A549 (cell line): ENCODE data around the gene MAGEB1. TPM values are rescaled to one million over a fixed set of nuclear protein-coding genes. Genes with fewer than 3 reads are reported as not detected.
A peak's percentile ranks its signal among the peaks of the same experiment; 100 is the strongest.

Experiments
- ATAC-seq, 2 experiments: fragments of 200-7000 bp in 1 of 2; fragments of >200 bp in 1 of 2; cut with Nextera tagmentation in 1 of 2; cut with Tn5 transposase in 1 of 2; 3 replicates each; pipeline versions ENCODE4 v1.8.0 to v1.9.1; 2018 to 2020; ENCODE audit warnings: mild to moderate bottlenecking in 1 of 2, moderate library complexity in 1 of 2
- CTCF ChIA-PET: fragments of 300-600 bp; sonication (Branson Sonifier 250); formaldehyde crosslinking; extraction: SDS; loops from one replicate; lab custom pipeline; 2021; ENCODE audit warnings: antibody characterized with exemption, inconsistent platforms; lab: Yijun Ruan, JAX
- POLR2A ChIA-PET: fragments of 350-600 bp; formaldehyde crosslinking; extraction: SDS; loops from one replicate; lab custom pipeline; 2021; ENCODE audit warnings: antibody characterized with exemption, inconsistent platforms; lab: Yijun Ruan, JAX
- DNase-seq, 2 experiments: peaks; one replicate each; pipeline versions ENCODE4 v3.0.0 to v3.0.0-alpha.2; 2011 to 2016; ENCODE audit warnings: low read depth in 1 of 2, low spot score in 1 of 2
- FAIRE-seq: peaks from 2 replicates; lab custom pipeline; 2011; peaks lifted over from hg19 to GRCh38; lab: Jason Lieb, UNC
- H3K27ac ChIP-seq, 2 experiments: fragments of >200 bp; sonication (Bioruptor Twin); formaldehyde crosslinking; 3 replicates each; pipeline ENCODE4 v1.5.1; 2016 to 2017
- H3K4me1 ChIP-seq: fragments of >200 bp; sonication (Bioruptor Twin); formaldehyde crosslinking; 3 replicates; pipeline ENCODE4 v1.6.1; 2016
- H3K4me2 ChIP-seq: fragments of >200 bp; sonication (Bioruptor Twin); formaldehyde crosslinking; 3 replicates; pipeline ENCODE4 v1.6.1; 2016
- H3K4me3 ChIP-seq: fragments of >200 bp; sonication (Bioruptor Twin); formaldehyde crosslinking; 3 replicates; pipeline ENCODE4 v1.5.1; 2016
- H3K9me3 ChIP-seq: fragments of >200 bp; sonication (Bioruptor Twin); formaldehyde crosslinking; 3 replicates; pipeline ENCODE4 v1.6.1; 2016
- BHLHE40 ChIP-seq: IDR thresholded peaks from 2 replicates; pipeline ENCODE4 v1.6.1; 2012; ENCODE audit warnings: low read depth, low read length, inconsistent platforms
- CBX8 ChIP-seq: fragments of 200-600 bp; sonication (generic); IDR thresholded peaks from 2 replicates; pipeline ENCODE4 v1.6.1; 2016
- CEBPB ChIP-seq, 2 experiments: fragments of >200 bp in 1 of 2; sonication (Bioruptor Twin) in 1 of 2; formaldehyde crosslinking in 1 of 2; IDR thresholded peaks; 2 replicates each; pipeline ENCODE4 v1.6.1; 2012 to 2016
- CHD2 ChIP-seq: fragments of 150-350 bp; IDR thresholded peaks from 2 replicates; pipeline ENCODE4 v1.6.1; 2014; ENCODE audit warnings: low read length; ENCODE audit not compliant: partially characterized antibody
- EHF ChIP-seq: fragments of 250-450 bp; sonication (Bioruptor Pico); IDR thresholded peaks from 2 replicates; pipeline ENCODE4 v1.5.0; 2020; ENCODE audit warnings: mild to moderate bottlenecking
- EP300 ChIP-seq, 2 experiments: fragments of >200 bp; sonication (Bioruptor Twin); formaldehyde crosslinking; IDR thresholded peaks; 2 replicates in 1 of 2; 3 replicates in 1 of 2; pipeline ENCODE4 v1.6.1; 2016 to 2017
- FOSB ChIP-seq: fragments of 250-450 bp; sonication (Bioruptor Pico); IDR thresholded peaks from 2 replicates; pipeline ENCODE4 v1.5.0; 2020; ENCODE audit warnings: mild to moderate bottlenecking, moderate library complexity
- HDAC2 ChIP-seq: fragments of 200-600 bp; sonication (generic); IDR thresholded peaks from 2 replicates; pipeline ENCODE4 v1.6.1; 2016
- HEYL ChIP-seq: fragments of 250-450 bp; sonication (Bioruptor Pico); IDR thresholded peaks from 2 replicates; pipeline ENCODE4 v1.8.0; 2021; ENCODE audit warnings: mild to moderate bottlenecking, moderate library complexity
- HOXA7 ChIP-seq: fragments of 250-450 bp; sonication (Bioruptor Pico); IDR thresholded peaks from 2 replicates; pipeline ENCODE4 v1.5.0; 2020; ENCODE audit warnings: mild to moderate bottlenecking, moderate library complexity
- KDM1A ChIP-seq: fragments of 200-600 bp; sonication (generic); IDR thresholded peaks from 2 replicates; pipeline ENCODE4 v1.6.1; 2016; ENCODE audit warnings: low read depth, mild to moderate bottlenecking
- MAFK ChIP-seq: fragments of 450-650 bp; IDR thresholded peaks from 2 replicates; pipeline ENCODE4 v1.6.1; 2014; ENCODE audit not compliant: partially characterized antibody
- POLR2AphosphoS2 ChIP-seq: conservative IDR thresholded peaks from 2 replicates; pipeline ENCODE4 v1.6.1; 2012; ENCODE audit warnings: low read length, improper control_type of control experiment, inconsistent platforms
- RAD21 ChIP-seq, 2 experiments: fragments of >200 bp in 1 of 2; sonication (Bioruptor Twin) in 1 of 2; formaldehyde crosslinking in 1 of 2; IDR thresholded peaks in 1 of 2; conservative IDR thresholded peaks in 1 of 2; 2 replicates in 1 of 2; 3 replicates in 1 of 2; pipeline ENCODE4 v1.6.1; 2012 to 2018; ENCODE audit warnings: inconsistent platforms in 1 of 2
- RCOR1 ChIP-seq: fragments of 150-350 bp; IDR thresholded peaks from 2 replicates; pipeline ENCODE4 v1.6.1; 2014; ENCODE audit warnings: antibody characterized with exemption, low read length, low read depth
- RFX5 ChIP-seq: fragments of 450-650 bp; IDR thresholded peaks from 2 replicates; pipeline ENCODE4 v1.7.1; 2014; ENCODE audit warnings: antibody characterized with exemption, mild to moderate bottlenecking, moderate library complexity
- RNF2 ChIP-seq: fragments of 200-600 bp; sonication (generic); IDR thresholded peaks from 2 replicates; pipeline ENCODE4 v1.6.1; 2016; ENCODE audit warnings: low read depth, mild to moderate bottlenecking, antibody characterized with exemption, moderate library complexity, borderline replicate concordance
- TP53 ChIP-seq: fragments of 250-450 bp; sonication (Bioruptor Pico); IDR thresholded peaks from 2 replicates; pipeline ENCODE4 v1.5.0; 2021; ENCODE audit warnings: mild to moderate bottlenecking, moderate library complexity
- ZC3H11A ChIP-seq: fragments of 450-650 bp; IDR thresholded peaks from 2 replicates; pipeline ENCODE4 v1.6.1; 2014; ENCODE audit warnings: antibody characterized with exemption, mild to moderate bottlenecking
- ZSCAN20 ChIP-seq: fragments of 250-450 bp; sonication (Bioruptor Pico); IDR thresholded peaks from 2 replicates; pipeline ENCODE4 v1.8.0; 2022; ENCODE audit warnings: mild to moderate bottlenecking, moderate library complexity
- WGBS: methylation state at CpG from one replicate; pipeline ENCODE4 v1.1.6; 2017; ENCODE audit errors: missing lambda C conversion rate; 5-methylcytosine and 5-hydroxymethylcytosine counted together
- polyA plus RNA-seq, 4 experiments: library from polyadenylated mRNA; depleted of rRNA in 3 of 4; stranded (reverse); fragments of >200 nt; fragmentation: RNase III in 1 of 4; extraction: RNeasy Plus Mini Kit Qiagen cat#74134 plus additional on column Dnase treatment in 1 of 4; gene quantifications; 2 replicates in 3 of 4; 3 replicates in 1 of 4; pipeline ENCODE4 v1.2.3, GENCODE V29; 2011 to 2017
- TF ChIP-seq, protein P1 (sequence below): fragments of >200 bp; sonication (Bioruptor Twin); formaldehyde crosslinking; IDR thresholded peaks from 3 replicates; pipeline ENCODE4 v1.6.1; 2016
- TF ChIP-seq, protein P2 (sequence below): IDR thresholded peaks from 2 replicates; pipeline ENCODE4 v1.6.1; 2012; ENCODE audit warnings: low read depth, borderline replicate concordance
- TF ChIP-seq, protein P3 (sequence below): fragments of >200 bp; sonication (Bioruptor Twin); formaldehyde crosslinking; IDR thresholded peaks from 2 replicates; pipeline ENCODE4 v1.6.1; 2016
- TF ChIP-seq, protein P4 (sequence below): fragments of 250-450 bp; sonication (Bioruptor Pico); IDR thresholded peaks from 2 replicates; pipeline ENCODE4 v1.5.0; 2020; ENCODE audit warnings: low read depth, mild to moderate bottlenecking, moderate library complexity
- TF ChIP-seq, protein P5 (sequence below): fragments of 150-350 bp; IDR thresholded peaks from 2 replicates; pipeline ENCODE4 v1.6.1; 2014; ENCODE audit warnings: low read depth, mild to moderate bottlenecking, low read length
- TF ChIP-seq, protein P6 (sequence below): fragments of 250-450 bp; sonication (Bioruptor Pico); IDR thresholded peaks from 2 replicates; pipeline ENCODE4 v1.5.0; 2021; ENCODE audit warnings: mild to moderate bottlenecking, moderate library complexity, borderline replicate concordance
- TF ChIP-seq, protein P7 (sequence below): fragments of 200-600 bp; sonication (generic); IDR thresholded peaks from 2 replicates; pipeline ENCODE4 v1.6.1; 2016; ENCODE audit warnings: antibody characterized with exemption, mild to moderate bottlenecking, moderate library complexity
- TF ChIP-seq, protein P8 (sequence below): IDR thresholded peaks from 2 replicates; pipeline ENCODE4 v1.6.1; 2012

The MAGEB1 gene
- polyA plus RNA-seq, 2 of the 4 experiments (the other 2 are of a cell fraction) = not detected

DNA sequence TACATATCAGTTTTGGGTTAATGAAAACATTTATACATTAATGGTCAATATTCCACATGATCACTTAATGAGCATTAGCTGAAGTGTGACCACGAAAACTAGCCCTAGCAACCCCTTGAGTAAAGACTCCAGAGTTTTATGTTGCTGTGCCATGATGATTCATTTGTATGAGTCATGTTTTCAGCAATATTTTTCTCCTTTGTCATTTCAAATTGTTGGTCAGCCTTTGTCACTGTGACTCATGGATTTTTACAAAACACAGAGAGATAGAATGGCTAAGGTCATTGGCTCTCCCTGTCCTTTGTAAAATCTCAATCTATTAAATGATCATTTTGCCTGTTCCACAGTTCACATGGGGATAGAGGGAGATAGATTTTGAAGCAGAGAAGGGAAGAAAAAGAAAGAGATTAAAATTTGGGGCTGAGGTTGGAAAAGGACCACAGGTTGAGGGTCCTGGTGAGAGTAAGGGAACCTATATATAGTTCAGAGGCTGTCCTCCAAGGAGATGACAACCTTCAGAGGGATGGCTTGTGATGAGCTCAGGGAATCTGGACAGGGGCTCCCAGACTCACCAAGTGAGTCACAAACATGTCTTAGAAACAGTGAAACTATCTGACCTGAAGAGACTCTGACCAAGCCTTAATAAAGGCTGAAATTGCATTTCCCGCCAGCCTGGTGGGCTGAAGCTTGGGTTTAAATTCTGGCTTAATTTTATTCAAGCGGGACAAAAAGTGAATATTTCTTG lies 36.7 kb downstream of the MAGEB1 start:
- H3K4me3 ChIP-seq = no peak overlapping the region; the same call in 2 of the 3 replicates
- peaks cover 7% of the 10 kb centered on the region; the same call in 1 of the 3 replicates for H3K9me3 ChIP-seq
- FAIRE-seq = peak; percentile 99
- ChIA-PET CTCF (interaction anchor here (1.3 to 2.2 kb wide), 2 partner anchors 24 to 206 kb away, joined by 3 to 10 read pairs; no protein-coding TSS in a partner anchor), POLR2A (interaction anchor here (1.1 to 1.5 kb wide), 2 partner anchors 20 to 25 kb away, joined by 3 to 6 read pairs; partner anchors contain the start of gene NR0B1)
- peak overlapping the region; percentile 66 for H3K4me2 ChIP-seq
- DNase-seq = peak; percentile 76 to 93
- peaks cover 28% of the 10 kb centered on the region for H3K4me1 ChIP-seq
- WGBS = 13% methylated on average over 3 of the region's 3 CpGs
- H3K27ac ChIP-seq = peak overlapping the region; percentile 96 to 97
- peak; percentile 94 to 95 for ATAC-seq
- TF ChIP-seq, protein P1, sequence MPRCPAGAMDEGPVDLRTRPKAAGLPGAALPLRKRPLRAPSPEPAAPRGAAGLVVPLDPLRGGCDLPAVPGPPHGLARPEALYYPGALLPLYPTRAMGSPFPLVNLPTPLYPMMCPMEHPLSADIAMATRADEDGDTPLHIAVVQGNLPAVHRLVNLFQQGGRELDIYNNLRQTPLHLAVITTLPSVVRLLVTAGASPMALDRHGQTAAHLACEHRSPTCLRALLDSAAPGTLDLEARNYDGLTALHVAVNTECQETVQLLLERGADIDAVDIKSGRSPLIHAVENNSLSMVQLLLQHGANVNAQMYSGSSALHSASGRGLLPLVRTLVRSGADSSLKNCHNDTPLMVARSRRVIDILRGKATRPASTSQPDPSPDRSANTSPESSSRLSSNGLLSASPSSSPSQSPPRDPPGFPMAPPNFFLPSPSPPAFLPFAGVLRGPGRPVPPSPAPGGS = no peak
- TF ChIP-seq RAD21 (conservative IDR thresholded peaks at IDR 0.05 in 1 of 2, IDR thresholded peaks at IDR 0.05 in 1 of 2) (no peak), HEYL (no peak), RCOR1 (no peak), ZSCAN20 (CRISPR knock-in tag) (no peak), EP300 (IDR thresholded peaks at IDR 0.05) (peak; percentile 24 to 49; a peak in 2 of 5 replicates), HDAC2 (no peak), CEBPB (IDR thresholded peaks at IDR 0.05) (peak in 1 of 2 experiments; percentile 56; a peak in 2 of 4 replicates), FOSB (CRISPR knock-in tag) (no peak), ZC3H11A (no peak), EHF (CRISPR knock-in tag) (no peak), MAFK (peak; percentile 97), POLR2AphosphoS2 (no peak), CBX8 (no peak), KDM1A (no peak), BHLHE40 (no peak), TP53 (peak; percentile 57; the same call in 1 of the 2 replicates), HOXA7 (CRISPR knock-in tag) (no peak; the same call in 1 of the 2 replicates), CHD2 (no peak), RNF2 (no peak), RFX5 (no peak)
- TF ChIP-seq, protein P2, sequence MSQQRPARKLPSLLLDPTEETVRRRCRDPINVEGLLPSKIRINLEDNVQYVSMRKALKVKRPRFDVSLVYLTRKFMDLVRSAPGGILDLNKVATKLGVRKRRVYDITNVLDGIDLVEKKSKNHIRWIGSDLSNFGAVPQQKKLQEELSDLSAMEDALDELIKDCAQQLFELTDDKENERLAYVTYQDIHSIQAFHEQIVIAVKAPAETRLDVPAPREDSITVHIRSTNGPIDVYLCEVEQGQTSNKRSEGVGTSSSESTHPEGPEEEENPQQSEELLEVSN = 0 out of 2 replicates have a peak, but pooled peaks have one; percentile 23
- TF ChIP-seq, protein P3, sequence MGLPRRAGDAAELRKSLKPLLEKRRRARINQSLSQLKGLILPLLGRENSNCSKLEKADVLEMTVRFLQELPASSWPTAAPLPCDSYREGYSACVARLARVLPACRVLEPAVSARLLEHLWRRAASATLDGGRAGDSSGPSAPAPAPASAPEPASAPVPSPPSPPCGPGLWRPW = no peak
- TF ChIP-seq, protein P4, sequence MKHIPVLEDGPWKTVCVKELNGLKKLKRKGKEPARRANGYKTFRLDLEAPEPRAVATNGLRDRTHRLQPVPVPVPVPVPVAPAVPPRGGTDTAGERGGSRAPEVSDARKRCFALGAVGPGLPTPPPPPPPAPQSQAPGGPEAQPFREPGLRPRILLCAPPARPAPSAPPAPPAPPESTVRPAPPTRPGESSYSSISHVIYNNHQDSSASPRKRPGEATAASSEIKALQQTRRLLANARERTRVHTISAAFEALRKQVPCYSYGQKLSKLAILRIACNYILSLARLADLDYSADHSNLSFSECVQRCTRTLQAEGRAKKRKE (CRISPR knock-in tag) = no peak
- TF ChIP-seq, protein P5, sequence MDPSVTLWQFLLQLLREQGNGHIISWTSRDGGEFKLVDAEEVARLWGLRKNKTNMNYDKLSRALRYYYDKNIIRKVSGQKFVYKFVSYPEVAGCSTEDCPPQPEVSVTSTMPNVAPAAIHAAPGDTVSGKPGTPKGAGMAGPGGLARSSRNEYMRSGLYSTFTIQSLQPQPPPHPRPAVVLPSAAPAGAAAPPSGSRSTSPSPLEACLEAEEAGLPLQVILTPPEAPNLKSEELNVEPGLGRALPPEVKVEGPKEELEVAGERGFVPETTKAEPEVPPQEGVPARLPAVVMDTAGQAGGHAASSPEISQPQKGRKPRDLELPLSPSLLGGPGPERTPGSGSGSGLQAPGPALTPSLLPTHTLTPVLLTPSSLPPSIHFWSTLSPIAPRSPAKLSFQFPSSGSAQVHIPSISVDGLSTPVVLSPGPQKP = no peak
- TF ChIP-seq, protein P6, sequence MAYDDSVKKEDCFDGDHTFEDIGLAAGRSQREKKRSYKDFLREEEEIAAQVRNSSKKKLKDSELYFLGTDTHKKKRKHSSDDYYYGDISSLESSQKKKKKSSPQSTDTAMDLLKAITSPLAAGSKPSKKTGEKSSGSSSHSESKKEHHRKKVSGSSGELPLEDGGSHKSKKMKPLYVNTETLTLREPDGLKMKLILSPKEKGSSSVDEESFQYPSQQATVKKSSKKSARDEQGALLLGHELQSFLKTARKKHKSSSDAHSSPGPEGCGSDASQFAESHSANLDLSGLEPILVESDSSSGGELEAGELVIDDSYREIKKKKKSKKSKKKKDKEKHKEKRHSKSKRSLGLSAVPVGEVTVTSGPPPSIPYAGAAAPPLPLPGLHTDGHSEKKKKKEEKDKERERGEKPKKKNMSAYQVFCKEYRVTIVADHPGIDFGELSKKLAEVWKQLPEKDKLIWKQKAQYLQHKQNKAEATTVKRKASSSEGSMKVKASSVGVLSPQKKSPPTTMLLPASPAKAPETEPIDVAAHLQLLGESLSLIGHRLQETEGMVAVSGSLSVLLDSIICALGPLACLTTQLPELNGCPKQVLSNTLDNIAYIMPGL (CRISPR knock-in tag) = no peak
- TF ChIP-seq, protein P7, sequence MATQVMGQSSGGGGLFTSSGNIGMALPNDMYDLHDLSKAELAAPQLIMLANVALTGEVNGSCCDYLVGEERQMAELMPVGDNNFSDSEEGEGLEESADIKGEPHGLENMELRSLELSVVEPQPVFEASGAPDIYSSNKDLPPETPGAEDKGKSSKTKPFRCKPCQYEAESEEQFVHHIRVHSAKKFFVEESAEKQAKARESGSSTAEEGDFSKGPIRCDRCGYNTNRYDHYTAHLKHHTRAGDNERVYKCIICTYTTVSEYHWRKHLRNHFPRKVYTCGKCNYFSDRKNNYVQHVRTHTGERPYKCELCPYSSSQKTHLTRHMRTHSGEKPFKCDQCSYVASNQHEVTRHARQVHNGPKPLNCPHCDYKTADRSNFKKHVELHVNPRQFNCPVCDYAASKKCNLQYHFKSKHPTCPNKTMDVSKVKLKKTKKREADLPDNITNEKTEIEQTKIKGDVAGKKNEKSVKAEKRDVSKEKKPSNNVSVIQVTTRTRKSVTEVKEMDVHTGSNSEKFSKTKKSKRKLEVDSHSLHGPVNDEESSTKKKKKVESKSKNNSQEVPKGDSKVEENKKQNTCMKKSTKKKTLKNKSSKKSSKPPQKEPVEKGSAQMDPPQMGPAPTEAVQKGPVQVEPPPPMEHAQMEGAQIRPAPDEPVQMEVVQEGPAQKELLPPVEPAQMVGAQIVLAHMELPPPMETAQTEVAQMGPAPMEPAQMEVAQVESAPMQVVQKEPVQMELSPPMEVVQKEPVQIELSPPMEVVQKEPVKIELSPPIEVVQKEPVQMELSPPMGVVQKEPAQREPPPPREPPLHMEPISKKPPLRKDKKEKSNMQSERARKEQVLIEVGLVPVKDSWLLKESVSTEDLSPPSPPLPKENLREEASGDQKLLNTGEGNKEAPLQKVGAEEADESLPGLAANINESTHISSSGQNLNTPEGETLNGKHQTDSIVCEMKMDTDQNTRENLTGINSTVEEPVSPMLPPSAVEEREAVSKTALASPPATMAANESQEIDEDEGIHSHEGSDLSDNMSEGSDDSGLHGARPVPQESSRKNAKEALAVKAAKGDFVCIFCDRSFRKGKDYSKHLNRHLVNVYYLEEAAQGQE = no peak
- TF ChIP-seq, protein P8, sequence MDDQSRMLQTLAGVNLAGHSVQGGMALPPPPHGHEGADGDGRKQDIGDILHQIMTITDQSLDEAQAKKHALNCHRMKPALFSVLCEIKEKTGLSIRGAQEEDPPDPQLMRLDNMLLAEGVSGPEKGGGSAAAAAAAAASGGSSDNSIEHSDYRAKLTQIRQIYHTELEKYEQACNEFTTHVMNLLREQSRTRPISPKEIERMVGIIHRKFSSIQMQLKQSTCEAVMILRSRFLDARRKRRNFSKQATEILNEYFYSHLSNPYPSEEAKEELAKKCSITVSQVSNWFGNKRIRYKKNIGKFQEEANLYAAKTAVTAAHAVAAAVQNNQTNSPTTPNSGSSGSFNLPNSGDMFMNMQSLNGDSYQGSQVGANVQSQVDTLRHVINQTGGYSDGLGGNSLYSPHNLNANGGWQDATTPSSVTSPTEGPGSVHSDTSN = 0 out of 2 replicates have a peak, but pooled peaks have one; percentile 42
